ENCODE measurements around the gene SNTG2.

DNA sequence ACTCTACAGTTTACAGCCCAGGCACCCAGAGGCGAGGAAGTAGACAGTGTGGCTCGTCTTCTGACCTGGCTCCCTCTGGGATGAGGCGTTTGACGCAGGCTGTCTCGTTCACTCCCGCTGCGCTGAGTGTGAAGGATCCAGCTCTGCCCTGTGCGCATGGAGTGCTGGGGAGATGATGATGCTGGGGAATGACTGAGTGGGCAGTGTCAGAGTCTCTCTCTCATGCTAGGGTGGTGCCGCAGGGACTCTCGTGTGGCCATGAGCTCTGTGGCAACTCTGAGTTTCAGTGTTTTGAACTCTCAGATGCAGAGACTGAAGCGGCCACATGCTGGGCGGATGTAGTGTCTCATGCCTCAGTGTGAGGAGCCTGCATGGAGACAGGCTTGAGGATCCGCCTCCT lies 344.3 kb downstream of the SNTG2 start:
- TF ChIP-seq POLR2AphosphoS5 (IDR thresholded peaks at IDR 0.05; ENCODE audit: insufficient read depth in 1 of 2, low read depth in 1 of 2) (no peak), POLR2A (IDR thresholded peaks at IDR 0.05) (no peak)
- TF ChIP-seq, protein P1, sequence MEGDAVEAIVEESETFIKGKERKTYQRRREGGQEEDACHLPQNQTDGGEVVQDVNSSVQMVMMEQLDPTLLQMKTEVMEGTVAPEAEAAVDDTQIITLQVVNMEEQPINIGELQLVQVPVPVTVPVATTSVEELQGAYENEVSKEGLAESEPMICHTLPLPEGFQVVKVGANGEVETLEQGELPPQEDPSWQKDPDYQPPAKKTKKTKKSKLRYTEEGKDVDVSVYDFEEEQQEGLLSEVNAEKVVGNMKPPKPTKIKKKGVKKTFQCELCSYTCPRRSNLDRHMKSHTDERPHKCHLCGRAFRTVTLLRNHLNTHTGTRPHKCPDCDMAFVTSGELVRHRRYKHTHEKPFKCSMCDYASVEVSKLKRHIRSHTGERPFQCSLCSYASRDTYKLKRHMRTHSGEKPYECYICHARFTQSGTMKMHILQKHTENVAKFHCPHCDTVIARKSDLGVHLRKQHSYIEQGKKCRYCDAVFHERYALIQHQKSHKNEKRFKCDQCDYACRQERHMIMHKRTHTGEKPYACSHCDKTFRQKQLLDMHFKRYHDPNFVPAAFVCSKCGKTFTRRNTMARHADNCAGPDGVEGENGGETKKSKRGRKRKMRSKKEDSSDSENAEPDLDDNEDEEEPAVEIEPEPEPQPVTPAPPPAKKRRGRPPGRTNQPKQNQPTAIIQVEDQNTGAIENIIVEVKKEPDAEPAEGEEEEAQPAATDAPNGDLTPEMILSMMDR (IDR thresholded peaks at IDR 0.05), result no peak
